Measurements from ENCODE around the gene ENPP4.
"Not testable (repeated sequence)": the region's sequence is repeated elsewhere in the genome, so short reads cannot be mapped to it uniquely, and the experiment has no call there.

Gene ENPP4, protein sequence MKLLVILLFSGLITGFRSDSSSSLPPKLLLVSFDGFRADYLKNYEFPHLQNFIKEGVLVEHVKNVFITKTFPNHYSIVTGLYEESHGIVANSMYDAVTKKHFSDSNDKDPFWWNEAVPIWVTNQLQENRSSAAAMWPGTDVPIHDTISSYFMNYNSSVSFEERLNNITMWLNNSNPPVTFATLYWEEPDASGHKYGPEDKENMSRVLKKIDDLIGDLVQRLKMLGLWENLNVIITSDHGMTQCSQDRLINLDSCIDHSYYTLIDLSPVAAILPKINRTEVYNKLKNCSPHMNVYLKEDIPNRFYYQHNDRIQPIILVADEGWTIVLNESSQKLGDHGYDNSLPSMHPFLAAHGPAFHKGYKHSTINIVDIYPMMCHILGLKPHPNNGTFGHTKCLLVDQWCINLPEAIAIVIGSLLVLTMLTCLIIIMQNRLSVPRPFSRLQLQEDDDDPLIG

DNA sequence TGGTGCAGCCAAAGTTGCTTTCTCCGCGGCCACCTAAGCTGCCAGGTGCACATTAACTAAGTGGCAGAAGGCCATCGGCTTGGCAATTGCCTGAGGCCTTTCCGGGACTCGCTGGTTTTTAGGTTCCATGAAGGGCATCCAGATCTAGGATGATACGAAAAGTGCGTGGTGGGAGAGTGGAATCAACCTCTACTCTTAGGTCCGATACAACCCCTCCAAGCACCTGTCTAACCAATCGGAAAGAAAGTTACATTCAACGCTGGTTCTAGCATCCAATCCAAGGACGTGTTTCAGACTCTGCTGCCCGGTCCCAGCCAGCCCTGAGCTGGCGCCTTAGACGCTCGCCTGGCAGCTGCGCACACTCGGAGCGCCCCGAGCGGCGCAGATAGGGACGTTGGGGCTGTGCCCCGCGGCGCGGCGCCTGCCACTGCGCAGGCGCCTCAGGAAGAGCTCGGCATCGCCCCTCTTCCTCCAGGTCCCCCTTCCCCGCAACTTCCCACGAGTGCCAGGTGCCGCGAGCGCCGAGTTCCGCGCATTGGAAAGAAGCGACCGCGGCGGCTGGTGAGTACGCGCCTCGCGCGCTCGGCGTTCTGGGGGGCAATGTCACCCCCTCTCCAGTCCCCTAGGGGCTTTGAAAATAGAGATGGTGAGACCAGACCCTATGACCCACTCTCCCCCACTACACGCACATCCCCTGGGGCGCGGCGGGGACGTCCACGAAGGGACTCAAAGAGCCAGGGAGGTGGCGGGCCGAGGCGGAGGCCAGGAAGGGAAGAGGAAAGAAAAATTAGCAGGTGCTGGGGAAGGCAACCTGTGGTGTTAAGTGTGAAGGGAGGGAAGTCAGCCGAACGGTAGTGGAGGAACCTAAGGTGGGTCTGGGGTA, at the start of gene ENPP4:
Gene ENPP4 (plus strand): TSS at position 361 of the 883 bp plus-strand sequence. CDS start 9,595 bp downstream, outside the sequence.
- in situ Hi-C loops (cut with HindIII; ENCODE audit: low sequenced_read_pairs) = no loop called here

DNA sequence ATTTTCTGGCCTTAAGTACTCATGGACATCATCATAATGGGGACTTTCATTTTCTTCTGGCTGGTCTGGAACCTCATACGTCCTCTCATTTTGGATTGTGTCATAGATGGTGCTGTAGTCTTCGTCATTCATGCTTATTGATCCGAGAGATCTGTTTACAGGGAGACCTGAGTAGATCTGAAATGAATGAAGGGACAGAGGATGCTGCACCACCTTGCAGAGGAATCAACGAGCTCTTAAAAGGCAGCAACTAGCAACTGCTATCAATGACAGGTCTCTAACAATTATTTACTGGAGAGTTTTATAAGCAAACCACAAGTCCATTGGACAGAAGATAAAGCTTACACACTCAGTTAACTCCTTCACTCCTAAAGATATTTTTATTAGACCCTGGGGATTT, 49.7 kb upstream of the ENPP4 start:
- in situ Hi-C loops (cut with HindIII; ENCODE audit: low sequenced_read_pairs) = loop anchor here (5.0 kb wide), 1 partner anchor 88 kb away; no protein-coding TSS in a partner anchor

DNA sequence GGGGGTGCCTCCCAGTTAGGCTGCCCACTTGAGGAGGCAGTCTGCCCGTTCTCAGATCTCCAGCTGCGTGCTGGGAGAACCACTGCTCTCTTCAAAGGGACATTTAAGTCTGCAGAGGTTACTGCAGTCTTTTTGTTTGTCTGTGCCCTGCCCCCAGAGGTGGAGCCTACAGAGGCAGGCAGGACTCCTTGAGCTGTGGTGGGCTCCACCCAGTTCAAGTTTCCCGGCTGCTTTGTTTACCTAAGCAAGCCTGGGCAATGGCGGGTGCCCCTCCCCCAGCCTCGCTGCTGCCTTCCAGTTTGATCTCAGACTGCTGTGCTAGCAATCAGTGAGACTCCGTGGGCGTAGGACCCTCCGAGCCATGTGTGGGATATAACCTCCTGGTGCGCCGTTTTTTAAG, 44.1 kb upstream of the ENPP4 start:
- in situ Hi-C loops (cut with HindIII; ENCODE audit: low sequenced_read_pairs) = not testable (repeated sequence)

DNA sequence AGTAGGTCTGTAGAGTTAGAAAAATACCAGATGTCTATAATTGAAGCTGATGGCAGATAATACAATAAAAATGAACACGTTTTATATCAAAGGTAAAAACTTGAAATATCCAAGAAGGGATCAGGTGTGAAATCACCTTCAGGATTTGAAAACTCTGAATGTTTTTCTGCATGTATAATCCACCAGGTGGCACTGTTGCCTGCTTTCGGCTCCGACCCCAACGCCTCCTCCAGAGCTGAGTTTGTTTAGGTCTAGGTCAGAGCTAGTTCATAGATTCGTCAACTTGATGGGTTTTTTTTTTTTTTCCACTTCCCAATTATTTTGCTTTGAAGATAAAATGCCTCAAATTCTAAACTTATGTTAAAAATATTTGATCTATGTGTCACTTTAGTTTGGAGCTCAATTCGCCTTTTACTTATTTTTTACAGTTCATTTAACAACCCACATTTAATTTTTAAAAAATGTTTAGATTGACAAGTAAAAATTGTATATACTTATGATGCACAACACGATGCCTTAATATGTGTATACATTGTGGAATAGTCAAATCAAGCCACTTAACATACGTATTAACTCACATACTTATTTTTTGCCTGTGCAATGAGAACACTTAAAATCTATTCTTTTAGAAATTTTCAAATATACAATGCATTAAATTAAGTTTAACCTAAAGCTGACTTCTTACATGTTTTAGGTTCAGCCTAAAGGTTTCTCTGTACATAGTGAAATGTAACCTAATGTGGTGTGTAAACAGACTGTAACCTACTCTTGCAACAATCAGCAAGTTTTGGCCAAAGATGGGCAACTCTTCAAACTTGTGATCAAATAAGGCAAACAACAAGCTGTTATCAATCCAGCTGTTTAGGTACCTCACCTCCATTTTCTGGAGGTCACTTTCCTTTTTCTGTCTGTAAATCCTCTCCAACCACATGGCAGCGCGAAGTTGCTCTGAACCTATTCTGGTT, 39.4 kb upstream of the ENPP4 start:
- in situ Hi-C loops (cut with HindIII; ENCODE audit: low sequenced_read_pairs) = no loop called here

DNA sequence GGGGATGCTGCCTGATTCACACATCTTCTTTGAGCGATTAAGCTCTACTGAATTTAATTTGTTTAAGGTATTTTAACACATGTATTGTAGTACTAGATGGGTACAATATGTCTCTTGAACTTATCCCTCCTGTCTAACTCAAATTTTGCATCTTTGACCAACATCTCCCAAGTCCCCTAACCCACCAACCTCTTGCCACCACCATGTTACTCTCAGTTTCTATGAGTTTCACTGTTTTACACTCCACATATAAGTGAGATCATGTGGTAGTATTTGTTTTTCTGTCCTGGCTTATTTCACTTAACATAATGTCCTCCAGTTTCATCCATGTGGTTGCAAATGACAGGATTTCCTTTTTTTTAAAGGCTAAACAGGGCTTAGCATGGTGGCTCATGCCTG, 38.7 kb upstream of the ENPP4 start:
- in situ Hi-C loops (cut with HindIII; ENCODE audit: low sequenced_read_pairs) = no loop called here

DNA sequence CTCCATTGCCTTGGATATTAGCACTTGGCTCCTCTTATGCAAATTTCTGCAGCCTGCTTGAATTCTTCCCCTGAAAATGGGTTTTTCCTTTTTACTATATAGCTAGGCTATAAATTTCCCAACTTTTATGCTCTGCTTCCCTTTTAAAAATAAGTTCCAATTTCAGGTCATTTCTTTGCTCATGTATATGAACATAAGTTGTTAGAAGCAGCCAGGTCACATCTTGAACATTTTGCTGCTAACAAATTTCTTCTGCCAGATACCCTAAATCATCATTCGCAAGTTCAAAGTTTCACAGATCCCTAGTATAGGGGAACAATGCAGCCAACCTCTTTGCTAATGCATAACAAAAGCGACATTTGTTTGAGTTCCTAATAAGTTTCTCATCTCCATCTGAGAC, 34.5 kb upstream of the ENPP4 start:
- in situ Hi-C loops (cut with HindIII; ENCODE audit: low sequenced_read_pairs) = no loop called here

DNA sequence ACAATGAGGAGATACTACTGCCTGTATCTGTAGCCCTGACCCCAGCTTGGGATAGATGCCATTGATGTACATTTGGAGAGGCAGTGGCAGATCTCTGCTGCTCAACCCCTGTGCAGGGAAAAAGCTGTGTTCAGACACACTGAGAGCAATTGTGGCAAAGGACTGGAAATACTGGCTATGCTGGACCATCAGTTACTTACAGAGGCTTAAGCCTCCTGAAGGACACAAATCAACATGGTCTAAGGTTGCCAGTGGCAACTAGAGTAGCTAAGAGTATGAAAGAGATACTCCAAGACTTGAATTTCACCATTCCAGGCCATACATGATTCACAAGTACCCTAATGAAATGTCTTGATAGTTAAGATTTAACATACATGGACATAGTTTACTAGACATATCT, 32.4 kb upstream of the ENPP4 start:
- in situ Hi-C loops (cut with HindIII; ENCODE audit: low sequenced_read_pairs) = no loop called here

DNA sequence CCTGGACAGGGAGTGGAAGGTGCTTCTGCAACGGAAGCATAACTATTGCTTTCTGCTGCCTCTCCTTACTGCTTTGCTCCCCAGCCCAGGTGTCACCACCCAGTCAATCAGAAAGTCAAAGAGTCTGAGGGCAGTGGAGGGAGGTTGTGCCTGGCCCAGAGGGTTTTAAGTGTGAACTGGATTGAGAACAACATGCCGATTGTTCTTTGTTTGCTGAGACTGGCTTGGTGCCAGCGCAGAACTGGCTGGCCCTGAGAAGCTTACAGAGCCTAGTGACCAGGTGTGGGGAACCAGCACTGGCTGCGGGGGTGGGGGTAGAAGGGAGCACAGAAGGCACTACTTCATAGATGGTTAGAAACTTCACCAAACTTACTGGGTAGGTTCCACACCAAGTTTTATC, 31.1 kb upstream of the ENPP4 start:
- in situ Hi-C loops (cut with HindIII; ENCODE audit: low sequenced_read_pairs) = no loop called here

DNA sequence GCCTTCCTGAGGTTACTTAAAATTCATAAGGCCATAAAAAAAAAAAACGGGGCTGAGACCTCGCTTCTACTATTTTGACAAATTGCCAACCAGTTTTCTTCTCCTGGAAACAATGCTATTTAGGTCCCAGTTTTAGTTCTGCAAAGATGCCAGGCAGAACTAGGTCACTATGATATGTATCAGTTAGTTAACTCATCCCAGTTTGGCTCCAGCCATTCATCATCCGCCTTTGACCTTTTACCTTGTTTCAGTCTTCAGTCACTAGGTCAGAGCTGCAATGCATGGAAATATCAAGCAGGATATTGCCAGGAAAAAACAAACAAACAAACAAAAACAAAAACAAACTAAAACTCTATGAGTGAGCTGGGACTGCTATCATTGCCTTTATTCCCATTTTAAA, 29.8 kb upstream of the ENPP4 start:
- in situ Hi-C loops (cut with HindIII; ENCODE audit: low sequenced_read_pairs) = no loop called here

DNA sequence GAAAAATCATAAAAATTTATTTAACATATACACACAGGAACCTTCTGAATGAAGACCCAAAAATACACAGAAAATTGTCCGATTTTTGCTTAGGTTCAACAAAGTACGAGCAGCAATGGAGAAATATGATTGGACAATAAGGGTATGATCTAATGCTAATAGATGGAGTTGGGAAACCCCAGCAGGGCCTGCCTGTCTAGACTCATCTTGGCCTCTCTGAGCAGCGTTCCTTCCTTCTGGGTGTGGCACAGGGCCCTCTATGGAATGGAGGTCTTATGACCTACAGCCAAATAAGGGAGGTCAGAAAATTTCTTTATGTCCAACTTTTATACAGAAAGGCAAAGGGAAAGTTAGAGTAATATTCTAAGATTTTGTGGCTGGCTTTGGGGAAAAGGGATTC, 27.7 kb upstream of the ENPP4 start:
- in situ Hi-C loops (cut with HindIII; ENCODE audit: low sequenced_read_pairs) = no loop called here

DNA sequence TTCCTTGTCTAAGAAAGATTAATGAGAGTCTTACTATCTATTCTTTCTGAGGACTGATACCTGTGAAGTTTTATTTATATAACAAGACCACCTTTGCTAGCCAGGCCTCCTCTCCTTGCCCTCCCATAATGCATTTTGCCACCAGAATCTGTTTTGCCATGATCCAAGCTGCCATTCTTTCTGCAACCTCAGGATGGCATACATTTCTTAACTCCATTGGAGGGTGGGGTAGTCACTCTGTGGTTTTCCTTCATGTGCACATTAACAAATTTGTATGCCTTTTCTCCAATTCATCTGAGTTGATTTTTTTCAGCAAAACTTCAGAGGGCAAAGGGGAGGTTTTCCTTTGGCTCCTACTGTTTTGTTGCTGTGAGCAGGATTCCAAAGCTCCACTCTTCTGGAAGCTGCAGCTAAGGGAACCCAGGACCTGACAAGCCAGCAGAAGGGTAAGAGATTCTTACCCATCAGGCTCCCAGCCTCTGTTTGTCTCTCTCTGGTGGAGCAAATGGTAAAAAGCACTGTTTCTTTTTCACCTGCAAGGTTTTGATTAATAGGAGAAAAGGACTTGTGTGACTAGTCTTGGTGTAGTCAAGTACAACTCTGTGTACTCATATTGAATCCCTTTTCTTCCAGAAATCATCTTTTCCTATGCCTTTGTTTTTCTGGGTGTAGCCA, 26.2 kb upstream of the ENPP4 start:
- in situ Hi-C loops (cut with HindIII; ENCODE audit: low sequenced_read_pairs) = no loop called here

DNA sequence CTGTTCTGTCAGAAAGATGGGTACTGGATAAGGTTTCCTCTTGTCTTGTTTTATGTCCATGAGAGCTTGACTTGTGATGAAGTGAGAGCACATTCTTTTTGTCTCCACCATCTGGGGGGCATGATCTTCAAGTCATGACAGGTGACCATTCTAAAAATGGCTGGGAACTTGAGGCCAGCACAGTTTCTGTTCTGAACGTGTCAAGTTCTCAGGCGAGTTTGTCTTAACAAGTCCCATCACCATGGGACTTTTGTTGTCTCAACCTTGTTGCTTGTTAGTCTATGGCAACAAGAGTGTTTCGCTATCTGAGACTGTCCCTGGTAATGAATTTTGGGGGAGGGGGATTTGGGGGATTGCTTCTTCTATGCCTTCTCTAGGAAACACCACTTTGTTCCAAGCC, 25.6 kb upstream of the ENPP4 start:
- in situ Hi-C loops (cut with HindIII; ENCODE audit: low sequenced_read_pairs) = no loop called here

DNA sequence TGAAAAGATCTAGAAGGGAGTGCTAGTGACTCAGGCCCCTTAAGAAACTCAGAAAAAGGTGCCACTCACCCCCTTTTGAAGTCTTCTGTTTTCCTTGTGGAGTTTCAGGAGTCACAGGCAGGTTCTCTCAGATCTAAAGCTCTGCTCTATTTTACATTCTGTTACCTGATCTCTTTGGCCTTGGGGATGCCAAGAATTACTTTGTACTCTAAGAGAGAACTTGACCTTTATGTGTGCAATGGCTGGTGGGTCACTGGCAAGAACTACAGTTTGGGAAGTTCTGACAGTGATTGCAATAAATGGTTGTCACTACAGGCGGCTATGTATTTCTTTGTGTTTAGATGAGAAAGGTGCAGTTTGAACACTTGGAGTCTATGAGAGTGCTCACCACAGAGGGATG, 24.2 kb upstream of the ENPP4 start:
- in situ Hi-C loops (cut with HindIII; ENCODE audit: low sequenced_read_pairs) = no loop called here

DNA sequence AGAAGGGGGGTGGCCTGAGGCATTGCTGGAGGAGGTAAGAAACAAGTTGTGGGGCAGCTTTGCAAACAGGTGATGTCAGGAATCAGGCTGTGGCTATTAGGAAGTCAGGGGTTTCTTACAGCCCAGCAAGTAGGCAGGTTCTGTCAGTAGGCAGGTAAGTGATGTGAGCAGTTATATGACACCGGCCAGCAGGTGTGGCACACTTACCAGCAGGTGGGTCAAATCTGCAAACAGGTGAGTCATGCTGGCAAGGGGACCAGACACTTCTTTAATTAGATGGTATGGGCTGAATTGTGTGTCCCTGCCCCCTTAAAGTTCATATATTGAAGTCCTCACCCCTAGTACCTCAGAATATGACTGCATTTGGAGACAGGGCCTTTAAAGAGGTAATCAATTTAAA, 16.4 kb upstream of the ENPP4 start:
- in situ Hi-C loops (cut with HindIII; ENCODE audit: low sequenced_read_pairs) = no loop called here

DNA sequence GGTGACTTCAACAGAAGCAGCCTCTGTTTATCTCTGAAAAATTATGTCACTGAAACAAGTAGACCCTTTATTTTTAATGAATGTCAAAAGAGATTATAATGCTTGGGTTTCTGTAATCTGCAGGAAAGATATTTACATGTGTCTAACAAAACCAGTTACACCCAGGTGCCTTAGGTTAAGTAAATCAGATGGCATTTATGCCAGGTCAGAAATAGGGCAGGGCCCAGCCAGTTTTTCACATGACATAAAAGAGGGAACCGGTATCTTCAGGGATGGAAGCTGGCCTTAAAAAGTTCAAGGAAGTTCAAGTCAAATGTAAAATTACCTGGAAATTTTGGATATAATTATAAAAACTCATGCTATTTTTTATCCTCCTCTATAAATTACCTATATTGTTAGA, 14.2 kb upstream of the ENPP4 start:
- in situ Hi-C loops (cut with HindIII; ENCODE audit: low sequenced_read_pairs) = no loop called here

DNA sequence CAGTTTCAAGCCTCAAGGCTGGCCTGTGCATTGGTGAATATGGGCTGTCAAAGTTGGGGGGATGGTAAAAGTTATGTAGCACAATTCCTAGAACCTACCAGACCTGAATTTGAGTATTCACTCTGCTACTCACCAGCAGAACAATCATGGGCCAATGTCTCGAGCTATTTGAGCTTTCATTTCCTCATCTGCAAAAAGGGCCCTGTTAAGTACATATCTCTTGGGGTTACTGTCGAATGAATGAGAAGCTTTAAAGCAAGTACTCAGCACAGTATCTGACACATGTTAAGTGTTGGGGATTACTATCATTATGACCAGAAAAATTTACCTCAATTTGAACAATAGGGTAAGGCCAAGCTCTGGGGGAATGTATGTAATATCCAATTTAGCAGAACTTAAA, 13.5 kb upstream of the ENPP4 start:
- in situ Hi-C loops (cut with HindIII; ENCODE audit: low sequenced_read_pairs) = no loop called here

DNA sequence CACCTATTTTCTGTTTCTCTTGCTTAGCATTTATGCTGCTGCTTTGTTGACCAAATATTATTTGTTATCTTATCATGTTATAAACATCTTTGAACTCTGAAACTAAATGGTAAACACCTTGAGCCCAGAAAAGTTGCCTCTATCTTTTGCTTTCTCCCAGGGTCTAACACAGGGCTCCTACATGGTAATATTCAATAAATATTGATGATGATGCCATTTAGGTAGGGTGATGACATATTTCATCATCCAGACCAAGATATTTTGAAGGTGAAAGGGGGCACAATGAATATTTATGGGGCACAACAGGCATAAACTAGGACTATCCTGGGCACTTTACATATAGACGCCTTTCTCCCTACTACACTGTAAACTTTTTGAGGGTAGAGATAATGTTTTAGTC, 11.6 kb upstream of the ENPP4 start:
- in situ Hi-C loops (cut with HindIII; ENCODE audit: low sequenced_read_pairs) = no loop called here

DNA sequence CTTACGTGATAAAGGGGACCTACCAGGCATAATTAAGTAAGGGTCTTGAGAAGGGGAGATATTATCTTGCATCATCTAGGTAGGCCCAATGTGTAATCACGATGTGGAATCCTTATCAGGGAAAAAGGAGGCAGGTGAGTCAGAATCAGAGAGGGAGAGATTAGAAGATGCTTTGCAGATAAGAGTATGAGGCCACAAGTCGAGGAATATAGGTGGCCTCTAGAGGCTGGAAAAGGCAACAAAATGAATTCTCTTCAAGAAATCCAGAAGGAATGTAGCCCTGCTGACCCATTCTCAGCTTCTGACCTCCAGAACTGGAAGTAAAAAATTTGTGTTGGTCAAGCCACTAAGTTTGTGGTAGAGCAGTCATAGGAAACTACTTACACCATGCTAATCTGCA, 11.0 kb upstream of the ENPP4 start:
- in situ Hi-C loops (cut with HindIII; ENCODE audit: low sequenced_read_pairs) = no loop called here

DNA sequence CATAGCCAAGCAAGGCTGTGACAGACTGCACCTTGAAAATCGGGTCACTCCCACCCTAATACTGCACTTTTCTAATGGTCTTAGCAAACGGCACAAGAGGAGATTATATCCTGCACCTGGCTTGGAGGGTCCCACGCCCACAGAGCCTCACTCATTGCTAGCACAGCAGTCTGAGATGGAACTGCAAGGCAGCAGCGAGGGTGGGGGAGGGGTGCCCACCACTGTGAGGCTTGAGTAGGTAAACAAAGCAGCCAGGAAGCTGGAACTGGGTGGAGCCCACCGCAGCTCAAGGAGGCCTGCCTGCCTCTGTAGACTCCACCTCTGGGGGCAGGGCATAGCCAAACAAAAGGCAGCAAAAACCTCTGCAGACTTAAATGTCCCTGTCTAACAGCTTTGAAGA, 10.1 kb upstream of the ENPP4 start:
- in situ Hi-C loops (cut with HindIII; ENCODE audit: low sequenced_read_pairs) = not testable (repeated sequence)

DNA sequence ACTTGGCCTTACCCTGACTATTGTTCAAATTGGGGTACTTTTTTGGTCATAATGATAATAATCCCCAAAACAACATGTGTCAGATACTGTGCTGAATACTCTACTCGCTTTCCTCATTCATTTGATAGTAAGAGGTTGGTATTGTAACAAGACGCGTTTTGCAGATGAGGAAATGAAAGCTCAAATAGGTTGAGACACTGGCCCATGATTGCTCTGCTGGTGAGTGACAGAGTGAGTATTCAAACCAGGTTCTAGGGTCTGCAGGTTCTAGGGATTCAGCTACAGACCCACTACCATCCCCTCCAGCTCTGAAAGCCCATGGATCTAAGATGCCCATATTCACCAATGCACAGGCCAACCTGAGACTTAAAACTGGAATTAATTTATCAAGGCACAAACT, 1.3 kb upstream of the ENPP4 start:
- in situ Hi-C loops (cut with HindIII; ENCODE audit: low sequenced_read_pairs) = no loop called here

Data from endothelial cell of hepatic sinusoid (primary cell).